Vagina (tissue), 2 donors: ENCODE results near the gene CAMK1G. TPM values are rescaled to one million over a fixed set of nuclear protein-coding genes. Genes with fewer than 3 reads are reported as not detected.
A peak's percentile ranks its signal among the peaks of the same experiment; 100 is the strongest.

Source experiments
- DNase-seq, 2 donors: peaks; one replicate each; pipeline ENCODE4 v3.0.0-alpha.2; 2017; ENCODE audit errors: extremely low spot score in 2 of 2
- H3K27ac ChIP-seq: fragments of 200-600 bp; sonication (generic); one replicate; pipeline ENCODE4 v1.5.1; 2019
- H3K27me3 ChIP-seq: fragments of 200-600 bp; sonication (generic); one replicate; pipeline ENCODE4 v1.5.1; 2019
- H3K36me3 ChIP-seq, 2 donors: fragments of 200-600 bp; sonication (generic); one replicate each; pipeline ENCODE4 v1.5.1; 2017 to 2019
- H3K4me1 ChIP-seq: fragments of 200-600 bp; sonication (generic); one replicate; pipeline ENCODE4 v1.5.1; 2019
- H3K4me3 ChIP-seq, 2 donors: fragments of 200-600 bp; sonication (generic); 1 replicate in 1 of 2; 2 replicates in 1 of 2; pipeline ENCODE4 v1.5.1; 2016 to 2019
- H3K9me3 ChIP-seq: fragments of 200-600 bp; sonication (generic); one replicate; pipeline ENCODE4 v1.5.1; 2019
- CTCF ChIP-seq, 3 experiments: fragments of 450-650 bp in 2 of 3; fragments of 200-600 bp in 1 of 3; sonication (generic) in 1 of 3; IDR thresholded peaks; one replicate each; pipeline ENCODE4 v1.5.1; 2017 to 2019; ENCODE audit warnings: antibody characterized with exemption in 3 of 3, mild to moderate bottlenecking in 2 of 3, moderate library complexity in 2 of 3
- POLR2A ChIP-seq, 2 donors: fragments of 450-650 bp; IDR thresholded peaks; one replicate each; pipeline ENCODE4 v1.6.1; 2017; ENCODE audit warnings: antibody characterized with exemption in 2 of 2, mild to moderate bottlenecking in 2 of 2, moderate library complexity in 2 of 2
- POLR2AphosphoS5 ChIP-seq, 2 donors: sonication (generic); formaldehyde crosslinking; IDR thresholded peaks; one replicate each; pipeline ENCODE4 v1.9.0; 2017; ENCODE audit warnings: antibody characterized with exemption in 2 of 2, mild to moderate bottlenecking in 2 of 2, low read depth in 1 of 2; ENCODE audit not compliant: insufficient read depth in 1 of 2
- intact Hi-C: fragments of 100-400 bp; cut with DNase I; formaldehyde crosslinking; loops from one replicate; pipeline ENCODE4 v1.15.1; 2023
- total RNA-seq: library from RNA; depleted of rRNA; stranded (reverse); fragments of >200 nt; gene quantifications from one replicate; pipeline ENCODE4 v1.2.3, GENCODE V29; 2016

CAMK1G gene
- total RNA-seq, 1 donor from 2014 or later: not detected

GRCh38 chr1:209648931-209649776, 65.6 kb downstream of the CAMK1G start:
- H3K27me3 ChIP-seq: no peaks in the 10 kb centered on the region
- H3K4me3 ChIP-seq: no peak overlapping the region
- TF ChIP-seq POLR2AphosphoS5 (IDR thresholded peaks at IDR 0.05; ENCODE audit: insufficient read depth in 1 of 2, low read depth in 1 of 2) (peak in 1 of 2 donors; percentile 7), POLR2A (IDR thresholded peaks at IDR 0.05) (no peak)
- no peaks in the 10 kb centered on the region for H3K9me3 ChIP-seq
- H3K4me1 ChIP-seq: peaks cover 69% of the 10 kb centered on the region
- intact Hi-C loops: loop anchor here (2.0 kb wide), 1 partner anchor 56 kb away; the partner anchor contains the start of gene HSD11B1
- H3K36me3 ChIP-seq: no peaks in the 10 kb centered on the region
- peak overlapping the region; percentile 50 for H3K27ac ChIP-seq
- DNase-seq: no peak

GRCh38 chr1:209650454-209650853, 66.9 kb downstream of the CAMK1G start:
- Histone ChIP-seq H3K36me3 (no peaks in the 10 kb centered on the region), H3K4me1 (peaks cover 63% of the 10 kb centered on the region), H3K4me3 (peak overlapping the region in 1 of 2 donors; percentile 17), H3K27ac (peak overlapping the region; percentile 56), H3K27me3 (no peaks in the 10 kb centered on the region), H3K9me3 (no peaks in the 10 kb centered on the region)
- TF ChIP-seq POLR2AphosphoS5 (IDR thresholded peaks at IDR 0.05; ENCODE audit: insufficient read depth in 1 of 2, low read depth in 1 of 2): no peak
- TF ChIP-seq CTCF (IDR thresholded peaks at IDR 0.05): no peak
- TF ChIP-seq POLR2A (IDR thresholded peaks at IDR 0.05): no peak
- intact Hi-C loops: no loop called here
- no peak for DNase-seq

DNA sequence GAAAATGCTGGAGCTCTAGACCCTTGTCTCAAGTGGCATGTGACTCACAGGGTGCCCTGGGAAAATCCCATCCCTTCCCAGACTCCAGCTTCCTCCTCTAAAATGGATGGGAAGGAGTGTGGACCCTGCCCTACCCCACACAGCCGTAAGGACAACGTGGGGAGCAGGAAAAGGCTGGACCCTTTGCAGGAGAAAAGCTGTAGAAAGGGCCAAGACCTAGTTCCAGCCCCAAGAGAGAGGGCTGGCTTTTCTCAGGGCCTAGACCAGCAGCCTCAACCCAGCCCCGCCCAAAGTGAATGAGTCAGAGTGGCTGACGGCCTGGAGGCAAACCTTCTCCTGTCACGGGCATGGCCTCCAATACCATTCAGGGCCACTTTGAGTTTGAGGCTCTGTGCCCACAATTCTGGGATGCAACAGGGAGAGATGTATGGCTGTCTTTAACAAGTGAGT, 67.6 kb downstream of the CAMK1G start:
- intact Hi-C loops: no loop called here
- Histone ChIP-seq H3K4me1 (peaks cover 63% of the 10 kb centered on the region), H3K9me3 (no peaks in the 10 kb centered on the region), H3K27ac (peak overlapping the region; percentile 57), H3K36me3 (no peaks in the 10 kb centered on the region), H3K4me3 (peak overlapping the region in 1 of 2 donors; percentile 27), H3K27me3 (no peaks in the 10 kb centered on the region)
- DNase-seq: no peak
- TF ChIP-seq POLR2A (IDR thresholded peaks at IDR 0.05) (no peak), POLR2AphosphoS5 (IDR thresholded peaks at IDR 0.05; ENCODE audit: insufficient read depth in 1 of 2, low read depth in 1 of 2) (peak; percentile 23 to 34), CTCF (IDR thresholded peaks at IDR 0.05) (no peak)

DNA sequence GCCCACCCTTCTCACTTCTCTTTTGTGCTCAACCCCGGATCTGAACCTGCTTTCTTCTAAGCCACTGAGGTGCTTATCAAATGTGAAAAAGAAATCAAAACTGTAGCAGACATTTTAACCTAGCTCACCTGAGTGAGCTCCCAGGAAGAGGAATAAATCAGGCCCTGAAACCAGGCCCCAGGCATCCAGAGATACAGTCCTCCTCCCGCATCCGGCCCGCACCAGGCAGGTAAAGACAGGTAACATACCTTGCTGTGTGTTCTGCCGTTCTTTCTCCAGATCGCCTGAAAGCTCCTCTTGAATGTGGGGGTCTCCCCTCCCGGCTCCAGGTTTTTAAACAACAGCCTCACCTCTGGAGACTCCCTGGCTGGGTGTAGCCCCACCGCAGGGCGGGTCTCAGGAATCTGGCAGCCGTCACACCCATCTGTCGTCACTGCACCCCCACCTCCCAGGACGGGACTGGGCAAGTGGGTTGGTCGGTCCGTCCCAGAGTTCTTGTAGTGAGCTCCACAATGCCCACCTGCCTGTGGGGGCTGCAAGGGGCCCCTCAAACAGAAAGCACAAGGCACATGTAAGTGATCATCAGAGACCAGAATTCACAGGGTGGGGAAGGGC, 68.7 kb downstream of the CAMK1G start, which contains the start of gene LAMB3:
Gene LAMB3 (minus strand): TSS at position 305 of the 615 bp plus-strand sequence. CDS start 1,481 bp downstream, outside the sequence.
- Histone ChIP-seq H3K9me3 (no peaks in the 10 kb centered on the region), H3K4me1 (peaks cover 55% of the 10 kb centered on the region), H3K27me3 (no peaks in the 10 kb centered on the region), H3K27ac (peak within 1 kb of the TSS; percentile 57), H3K36me3 (no peaks in the 10 kb centered on the region), H3K4me3 (peak within 1 kb of the TSS in 1 of 2 donors; percentile 27)
- intact Hi-C loops: no loop called here
- TF ChIP-seq POLR2A (IDR thresholded peaks at IDR 0.05): no peak
- peak in 1 of 2 donors; percentile 30 for TF ChIP-seq POLR2AphosphoS5 (IDR thresholded peaks at IDR 0.05; ENCODE audit: insufficient read depth in 1 of 2, low read depth in 1 of 2)
- DNase-seq: no peak

DNA sequence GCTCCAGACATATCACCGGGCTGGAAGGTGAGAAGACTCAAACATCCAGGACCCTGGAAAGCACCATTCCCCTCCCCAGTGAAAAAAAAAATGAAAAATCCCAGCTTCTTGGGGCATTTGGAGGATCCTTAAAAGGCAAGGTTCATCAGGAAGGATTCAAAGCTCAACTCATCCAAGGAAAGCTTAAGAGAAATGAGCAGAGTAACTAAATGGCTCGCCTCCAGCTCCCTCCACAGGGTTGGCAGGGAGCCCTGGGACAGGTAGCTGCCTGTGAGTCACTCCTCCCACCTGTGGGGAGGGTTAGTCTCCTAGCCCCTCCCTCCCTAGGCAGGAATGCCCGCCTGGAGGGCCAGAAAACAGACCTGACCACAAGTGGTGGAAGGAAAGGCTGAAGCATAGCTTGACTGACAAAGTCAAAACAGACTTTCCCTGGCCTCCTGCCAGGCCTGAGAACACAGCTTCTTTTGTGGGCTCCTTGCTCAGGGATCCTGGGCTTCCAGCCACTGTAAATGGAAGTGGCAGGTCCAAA, 69.4 kb downstream of the CAMK1G start:
- Histone ChIP-seq H3K9me3 (no peaks in the 10 kb centered on the region), H3K27me3 (no peaks in the 10 kb centered on the region), H3K36me3 (no peaks in the 10 kb centered on the region), H3K27ac (peak overlapping the region; percentile 57), H3K4me1 (peaks cover 53% of the 10 kb centered on the region), H3K4me3 (peak overlapping the region in 1 of 2 donors; percentile 27)
- DNase-seq: no peak
- intact Hi-C loops: no loop called here
- TF ChIP-seq CTCF (IDR thresholded peaks at IDR 0.05) (no peak), POLR2AphosphoS5 (IDR thresholded peaks at IDR 0.05; ENCODE audit: insufficient read depth in 1 of 2, low read depth in 1 of 2) (peak in 1 of 2 donors; percentile 69), POLR2A (IDR thresholded peaks at IDR 0.05) (no peak)
